Measurements from ENCODE around the gene DUSP3.

Gene DUSP3

GRCh38 chr17:43778337-43779144, at the start of gene DUSP3:
Gene DUSP3 (minus strand): TSS chr17:43778977. CDS start chr17:43778924, 53 bp downstream.
- DNase-seq = peak; percentile 94

- DNase-seq = no peak
Observed at GRCh38 chr17:43827596-43827995, 48.8 kb upstream of the DUSP3 start.

GRCh38 chr17:43826206-43826605, 47.4 kb upstream of the DUSP3 start:
- no peak for DNase-seq

- DNase-seq = no peak
Observed at GRCh38 chr17:43825567-43825966, 46.8 kb upstream of the DUSP3 start.

GRCh38 chr17:43823350-43824084, 44.7 kb upstream of the DUSP3 start:
- no peak for DNase-seq

- no peak for DNase-seq
Observed at GRCh38 chr17:43822570-43823190, 43.9 kb upstream of the DUSP3 start.

- DNase-seq = no peak
Observed at GRCh38 chr17:43820759-43821158, 42.0 kb upstream of the DUSP3 start.

- DNase-seq = no peak
Observed at GRCh38 chr17:43818966-43819365, 40.2 kb upstream of the DUSP3 start.

GRCh38 chr17:43817826-43818225, 39.0 kb upstream of the DUSP3 start:
- no peak for DNase-seq

GRCh38 chr17:43816336-43817320, 37.9 kb upstream of the DUSP3 start:
- DNase-seq = no peak

GRCh38 chr17:43814714-43815113, 35.9 kb upstream of the DUSP3 start:
- no peak for DNase-seq

GRCh38 chr17:43814026-43814425, 35.2 kb upstream of the DUSP3 start:
- DNase-seq = no peak

- DNase-seq = no peak
Observed at GRCh38 chr17:43813386-43813785, 34.6 kb upstream of the DUSP3 start.

- DNase-seq = no peak
Observed at GRCh38 chr17:43812396-43813265, 33.9 kb upstream of the DUSP3 start.

- no peak for DNase-seq
Observed at GRCh38 chr17:43810823-43811222, 32.0 kb upstream of the DUSP3 start.

- no peak for DNase-seq
Observed at GRCh38 chr17:43810226-43810715, 31.5 kb upstream of the DUSP3 start.

- no peak for DNase-seq
Observed at GRCh38 chr17:43809121-43809520, 30.3 kb upstream of the DUSP3 start.

- DNase-seq = no peak
Observed at GRCh38 chr17:43808076-43808475, 29.3 kb upstream of the DUSP3 start.

- DNase-seq = no peak
Observed at GRCh38 chr17:43805117-43805516, 26.3 kb upstream of the DUSP3 start.

GRCh38 chr17:43803758-43804157, 25.0 kb upstream of the DUSP3 start:
- no peak for DNase-seq

- no peak for DNase-seq
Observed at GRCh38 chr17:43801844-43802243, 23.1 kb upstream of the DUSP3 start.
